SIG-M5 treated with dmso at 0.1 percent for 504 hours (cell line): ENCODE results near the gene TOR4A.
"Not testable (repeated sequence)": the region's sequence is repeated elsewhere in the genome, so short reads cannot be mapped to it uniquely, and the experiment has no call there.

Source experiments
- DNase-seq: peaks from one replicate; lab custom pipeline; 2025; ENCODE audit not compliant: unreplicated experiment; lab: John Stamatoyannopoulos, UW

The TOR4A gene

DNA sequence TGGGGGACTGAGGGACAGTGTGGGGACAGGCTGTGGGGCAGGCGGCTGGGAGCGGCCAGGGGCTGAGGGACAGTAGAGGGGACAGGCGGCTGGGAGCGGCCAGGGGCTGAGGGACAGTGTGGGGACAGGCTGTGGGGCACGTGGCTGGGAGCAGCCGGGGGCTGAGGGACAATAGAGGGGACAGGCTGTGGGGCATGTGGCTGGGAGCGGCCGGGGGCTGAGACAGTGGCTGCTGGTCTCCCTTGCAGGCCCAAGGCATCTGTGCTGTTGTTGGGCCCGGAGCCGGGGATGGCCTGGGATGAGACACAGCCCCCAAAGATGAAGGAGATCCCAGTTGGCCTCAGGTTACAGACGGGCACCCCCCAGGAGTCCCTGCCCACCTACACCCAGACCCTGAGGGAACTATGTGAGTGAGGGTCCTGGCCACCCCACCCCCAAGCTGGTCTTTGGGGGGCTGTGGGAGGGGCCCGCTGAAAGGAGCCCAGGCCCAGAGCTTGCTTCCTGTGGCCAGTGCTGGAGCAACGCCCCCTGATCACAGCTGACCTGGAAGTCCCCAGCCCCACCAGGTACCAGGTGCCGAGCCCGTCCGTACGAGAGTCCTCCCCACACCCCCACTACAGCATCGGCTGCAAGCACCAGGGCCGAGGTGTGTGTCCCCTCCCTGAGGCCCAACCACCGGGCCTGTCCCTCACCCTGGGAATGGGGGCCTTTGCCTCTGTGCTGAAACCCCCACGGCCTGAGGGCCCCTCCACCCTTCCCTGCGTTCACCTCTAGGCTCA is 25.8 kb upstream of the TOR4A start:
- no peak for DNase-seq

DNA sequence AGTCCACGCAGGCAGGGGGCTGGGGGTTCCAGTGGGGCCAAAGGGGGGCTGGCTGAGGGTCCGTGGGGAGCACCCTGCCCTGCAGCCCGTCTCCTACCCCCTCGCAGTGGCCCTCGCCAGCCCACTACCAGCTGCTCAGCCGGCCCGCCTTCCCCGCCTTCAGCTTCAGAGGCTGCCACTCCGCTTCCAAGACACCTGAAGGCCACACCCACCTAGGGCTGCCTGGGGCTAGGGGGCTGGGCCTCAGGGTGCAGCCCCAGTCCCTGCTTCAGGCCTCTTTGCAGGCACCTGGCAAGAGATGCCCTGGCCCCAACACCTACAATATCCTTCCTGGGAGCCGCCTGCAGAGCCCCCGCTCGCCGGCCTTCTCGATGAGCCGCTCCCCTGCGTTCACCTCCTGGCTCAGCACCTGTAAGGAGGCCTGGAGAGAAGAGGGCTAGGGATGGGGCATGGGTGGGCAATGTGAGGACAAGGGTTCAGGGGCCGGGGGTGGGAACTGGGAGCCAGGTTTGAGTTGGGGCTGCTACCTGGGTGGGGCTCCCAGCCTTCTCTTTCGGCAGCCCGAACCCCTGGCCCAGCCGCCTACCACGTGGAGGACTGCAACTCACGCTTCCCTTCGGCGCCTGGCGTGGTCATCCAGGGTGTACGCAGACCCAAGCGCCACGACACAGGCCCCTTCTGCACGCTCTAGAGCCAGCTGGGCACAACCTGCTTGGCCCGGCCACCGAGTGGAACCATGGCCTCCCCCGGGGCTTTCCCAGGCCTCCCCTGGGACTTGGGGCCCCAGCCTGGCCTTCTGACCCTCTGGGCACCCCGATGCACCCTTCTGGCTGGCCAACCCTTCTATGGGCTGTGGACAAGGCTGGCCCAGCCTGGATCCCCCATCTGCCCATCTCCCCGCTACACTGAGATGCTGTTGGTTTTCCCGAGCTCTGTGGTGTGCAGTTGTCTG is 24.7 kb upstream of the TOR4A start:
- DNase-seq = no peak

GRCh38 chr9:137253717-137254623 is 23.6 kb upstream of the TOR4A start:
- no peak for DNase-seq

DNA sequence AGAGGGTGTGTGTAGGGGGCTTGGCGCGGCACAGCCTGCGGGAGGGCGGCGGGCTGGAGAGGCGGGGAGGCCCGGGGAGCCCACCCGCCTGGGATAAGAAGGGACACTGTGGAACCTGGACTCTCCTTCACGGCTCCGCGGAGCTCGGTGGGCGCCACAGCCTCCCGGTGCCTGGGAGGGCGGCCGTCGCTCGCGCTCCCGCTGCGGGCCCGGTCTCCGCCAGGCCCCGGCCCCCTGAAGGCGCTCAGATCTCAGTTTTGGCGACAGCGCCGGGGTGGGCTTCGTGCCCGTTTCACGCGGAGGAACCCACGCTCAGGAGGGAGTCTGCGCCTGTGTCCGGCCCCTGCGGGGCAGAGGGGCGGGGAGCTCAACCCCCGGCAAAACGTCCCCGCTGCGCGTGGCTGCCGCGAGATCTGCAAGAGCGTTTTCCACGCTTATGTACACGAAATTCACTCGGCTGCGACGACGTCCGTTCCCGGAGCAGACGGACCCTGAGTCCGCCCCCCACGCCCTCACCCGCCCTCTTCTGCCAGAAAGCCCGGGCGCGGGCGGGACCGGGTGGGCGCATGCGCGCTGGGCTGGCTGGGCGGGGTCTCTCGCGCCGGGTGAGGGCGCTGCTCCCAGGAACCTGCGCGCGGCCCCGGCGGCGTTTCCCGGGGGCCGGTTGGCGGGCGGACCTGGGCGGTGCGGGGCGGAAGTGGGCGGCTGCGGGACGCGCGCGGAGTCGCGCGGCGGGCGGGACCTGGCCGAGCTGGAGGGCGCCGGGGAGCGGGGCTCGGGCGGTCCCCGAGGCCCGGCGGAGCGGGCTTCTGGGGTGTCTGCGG is 22.7 kb upstream of the TOR4A start, which contains the start of gene NELFB:
TSS of gene NELFB (plus strand) at position 704 of the 824 bp plus-strand sequence.
- peak; percentile 74 for DNase-seq

DNA sequence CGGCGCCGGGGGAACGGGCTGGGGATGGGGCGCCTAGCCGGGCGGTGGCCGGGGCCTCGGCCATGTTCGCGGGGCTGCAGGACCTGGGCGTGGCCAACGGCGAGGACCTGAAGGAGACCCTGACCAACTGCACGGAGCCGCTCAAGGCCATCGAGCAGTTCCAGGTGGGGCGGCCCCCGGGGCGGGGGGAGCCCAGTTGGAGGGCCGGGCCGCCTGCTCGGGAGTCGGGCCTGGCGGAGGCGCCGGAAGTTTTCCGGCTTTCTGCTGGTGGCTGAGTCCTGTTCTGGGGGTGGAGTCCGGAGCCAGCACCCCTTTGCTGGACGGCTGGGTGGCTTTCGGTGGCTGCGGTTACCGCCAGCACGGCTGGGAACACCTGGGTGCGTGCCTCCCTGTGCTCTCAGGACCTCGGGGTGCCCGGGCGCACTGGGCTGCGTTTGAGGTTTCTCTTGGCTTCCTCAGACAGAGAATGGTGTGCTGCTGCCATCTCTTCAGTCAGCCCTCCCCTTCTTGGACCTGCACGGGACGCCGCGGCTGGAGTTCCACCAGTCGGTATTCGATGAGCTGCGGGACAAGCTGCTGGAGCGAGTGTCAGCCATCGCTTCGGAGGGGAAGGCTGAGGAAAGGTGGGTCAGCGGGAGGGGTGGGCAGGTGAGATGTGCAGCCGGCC is 21.9 kb upstream of the TOR4A start:
- DNase-seq = no peak

- no peak for DNase-seq
Measured at GRCh38 chr9:137256362-137256761, 21.2 kb upstream of the TOR4A start.

- DNase-seq = no peak
Measured at GRCh38 chr9:137256856-137257255, 20.7 kb upstream of the TOR4A start.

GRCh38 chr9:137262173-137262908 is 15.2 kb upstream of the TOR4A start:
- not testable (repeated sequence) for DNase-seq

GRCh38 chr9:137262909-137263285 is 14.6 kb upstream of the TOR4A start:
- DNase-seq = no peak

DNA sequence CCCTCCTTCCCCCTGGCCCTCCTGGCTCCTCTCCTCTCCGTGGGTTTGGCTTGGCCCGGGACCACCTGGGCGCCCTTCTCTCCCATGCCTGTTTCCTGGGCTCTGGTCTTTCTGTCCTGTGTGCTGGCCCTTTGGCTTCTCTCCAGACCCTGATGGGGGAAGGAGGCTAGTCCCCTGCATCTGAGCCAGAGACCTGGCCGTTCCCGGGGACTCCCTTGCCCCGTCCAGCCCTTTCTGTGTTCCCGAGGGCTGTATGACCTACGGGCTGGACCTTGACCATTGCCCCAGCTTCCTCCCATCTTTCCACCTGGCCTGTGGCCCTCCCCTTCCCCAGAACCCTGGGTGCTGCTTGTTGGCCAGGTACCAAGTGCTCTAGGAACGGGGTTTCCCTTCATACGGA is 14.0 kb upstream of the TOR4A start:
- no peak for DNase-seq

DNA sequence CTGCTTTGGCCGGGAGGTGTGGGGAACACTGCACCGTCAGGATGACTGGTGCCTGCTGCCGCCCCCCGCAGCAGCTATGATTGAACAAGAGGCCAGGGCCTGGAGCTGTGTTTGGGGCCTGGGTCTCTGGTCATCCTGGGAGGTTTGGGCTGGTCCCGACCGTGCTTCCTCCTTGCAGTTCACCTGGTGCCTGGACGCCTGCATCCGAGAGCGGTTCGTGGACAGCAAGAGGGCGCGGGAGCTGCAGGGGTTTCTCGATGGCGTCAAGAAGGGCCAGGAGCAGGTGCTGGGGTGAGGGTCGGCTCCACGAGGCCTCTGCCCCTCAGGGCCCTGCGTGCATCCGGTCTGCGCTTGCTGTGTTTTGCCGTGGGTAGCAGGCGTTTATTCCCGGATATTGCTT is 13.5 kb upstream of the TOR4A start:
- no peak for DNase-seq

GRCh38 chr9:137265496-137266161 is 11.9 kb upstream of the TOR4A start:
- no peak for DNase-seq

DNA sequence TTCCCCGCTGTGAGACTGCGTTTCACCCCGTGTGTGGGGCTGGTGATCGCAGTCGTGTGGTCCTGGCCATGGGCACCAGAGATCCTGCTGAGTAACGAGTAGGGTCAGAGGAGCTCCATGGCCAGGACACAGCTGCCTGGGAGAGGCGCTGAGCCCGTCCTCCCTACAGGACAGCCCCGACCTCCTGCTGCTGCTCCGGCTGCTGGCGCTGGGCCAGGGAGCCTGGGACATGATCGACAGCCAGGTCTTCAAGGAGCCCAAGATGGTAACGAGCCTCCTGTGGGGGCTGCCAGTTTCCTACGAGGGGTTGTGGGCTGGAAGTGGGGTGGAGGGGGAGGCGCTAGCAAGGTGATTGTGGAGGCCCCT is 11.4 kb upstream of the TOR4A start:
- DNase-seq = no peak

- DNase-seq = no peak
Measured at GRCh38 chr9:137266585-137267453, 10.7 kb upstream of the TOR4A start.

DNA sequence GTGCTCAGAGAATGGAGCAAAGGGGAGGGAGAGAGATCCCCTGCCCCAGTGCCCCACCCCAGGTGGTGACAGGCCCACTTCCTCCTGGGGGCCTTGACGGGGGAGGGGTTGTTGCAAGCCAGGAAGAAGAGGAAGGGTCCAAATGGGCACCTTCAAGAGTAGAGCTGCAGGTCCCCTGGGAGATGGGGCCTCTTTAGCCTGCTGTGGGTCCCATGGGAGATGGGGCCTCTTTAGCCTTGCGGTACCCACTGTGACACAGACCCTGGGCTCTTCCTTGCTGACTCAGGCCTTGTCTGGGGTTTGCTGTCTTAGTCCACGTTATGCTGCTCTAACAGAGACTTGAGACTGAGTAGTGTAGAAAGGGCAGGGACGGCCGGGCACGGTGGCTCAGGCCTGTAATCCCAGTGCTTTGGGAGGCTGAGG is 9.6 kb upstream of the TOR4A start:
- DNase-seq = no peak

- DNase-seq = no peak
Measured at GRCh38 chr9:137268538-137269201, 8.9 kb upstream of the TOR4A start.

DNA sequence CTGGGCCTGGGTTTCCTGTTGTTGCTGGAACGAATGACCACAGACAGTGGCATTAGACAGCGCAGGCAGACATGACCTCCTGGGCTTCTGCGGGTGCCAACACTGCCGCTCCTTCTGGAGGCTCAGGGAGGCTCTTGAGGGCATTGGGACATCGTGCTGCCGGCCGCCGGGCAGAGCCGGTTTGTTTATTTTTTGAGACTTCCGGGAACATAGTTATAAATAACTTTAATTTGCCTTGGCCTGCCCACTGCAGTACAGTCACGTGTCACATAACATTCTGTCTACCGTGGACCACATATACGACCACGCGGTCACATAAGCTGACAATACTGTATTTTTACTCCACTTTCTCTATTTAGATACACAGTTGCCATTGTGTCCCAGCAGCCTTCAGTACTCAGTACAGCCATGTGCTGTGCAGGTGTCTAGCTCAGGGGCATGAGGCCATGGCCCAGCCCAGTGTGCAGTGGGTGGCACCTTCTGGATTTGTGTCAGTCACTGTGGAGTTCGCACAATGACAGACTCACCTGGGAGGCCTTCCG is 8.2 kb upstream of the TOR4A start:
- no peak for DNase-seq
